HCT116 (cell line): ENCODE measurements around the gene PRDX3. TPM values are rescaled to one million over a fixed set of nuclear protein-coding genes. Genes with fewer than 3 reads are reported as not detected.

ENCODE experiments used
- ATAC-seq: fragments of 200-7000 bp; cut with Tn5 transposase; 2 replicates; pipeline ENCODE4 v1.9.1; 2020; ENCODE audit warnings: mild to moderate bottlenecking, moderate library complexity
- BruUV-seq: library from RNA; stranded (reverse); fragments of 400-500 nt; replicated peaks from 2 replicates; lab custom pipeline; 2021; lab: Mats Ljungman, UMichigan
- CTCF ChIA-PET: fragments of 300-600 bp; sonication (Branson Sonifier 250); formaldehyde crosslinking; loops from one replicate; lab custom pipeline; 2021; ENCODE audit warnings: antibody characterized with exemption; lab: Charles Lee
- POLR2A ChIA-PET: fragments of 300-600, 350-600 bp; sonication (Branson Sonifier 250); formaldehyde crosslinking; loops from one replicate; lab custom pipeline; 2021; ENCODE audit warnings: antibody characterized with exemption; lab: Charles Lee
- RAD21 ChIA-PET, 2 experiments: fragments of 300-600 bp; sonication (Branson Sonifier 250); formaldehyde crosslinking; loops; one replicate each; lab custom pipeline; 2023; ENCODE audit warnings: low total read pairs in 2 of 2; ENCODE audit not compliant: uncharacterized antibody in 2 of 2, unreplicated experiment in 2 of 2, low non-redundant PET in 1 of 2; lab: Charles Lee
- DNase-seq: peaks from one replicate; pipeline ENCODE4 v3.0.0-alpha.2; 2010; ENCODE audit warnings: low read depth, low spot score
- H2AFZ ChIP-seq: fragments of 200-600 bp; shearing (Covaris generic), sonication (generic); 2 replicates; pipeline ENCODE4 v1.6.1; 2017; ENCODE audit warnings: low read depth, mixed run types, mixed read lengths, antibody characterized with exemption, low read length; ENCODE audit not compliant: poor library complexity, severe bottlenecking
- H3K27ac ChIP-seq: 2 replicates; pipeline ENCODE4 v1.5.1; 2012; ENCODE audit warnings: low read depth, low read length
- H3K27me3 ChIP-seq: fragments of 200-600 bp; sonication (generic); 2 replicates; pipeline ENCODE4 v1.6.1; 2016; ENCODE audit warnings: mixed run types, low read length, mixed read lengths; ENCODE audit not compliant: insufficient read depth
- H3K36me3 ChIP-seq, 2 experiments: fragments of 200-500 bp in 1 of 2; fragments of 200-600 bp in 1 of 2; sonication (Bioruptor generic) in 1 of 2; sonication (generic) in 1 of 2; 2 replicates each; pipeline versions ENCODE4 v1.5.1 to v1.6.1; 2014 to 2016; ENCODE audit warnings: low read length in 2 of 2, inconsistent platforms in 1 of 2, mixed read lengths in 1 of 2, mixed run types in 1 of 2; ENCODE audit not compliant: insufficient read depth in 2 of 2, control insufficient read depth in 1 of 2
- H3K4me1 ChIP-seq, 2 experiments: fragments of 200-600 bp in 1 of 2; sonication (generic) in 1 of 2; 2 replicates each; pipeline versions ENCODE4 v1.5.1 to v1.6.1; 2012 to 2017; ENCODE audit warnings: low read length in 2 of 2, inconsistent platforms in 1 of 2, mild to moderate bottlenecking in 1 of 2, mixed read lengths in 1 of 2, mixed run types in 1 of 2, moderate library complexity in 1 of 2; ENCODE audit not compliant: insufficient read depth in 2 of 2, control insufficient read depth in 1 of 2
- H3K4me2 ChIP-seq: fragments of 200-600 bp; sonication (generic); 2 replicates; pipeline ENCODE4 v1.6.1; 2017; ENCODE audit warnings: mixed run types, low read length, mixed read lengths
- H3K4me3 ChIP-seq, 2 experiments: fragments of 200-600 bp in 1 of 2; sonication (generic) in 1 of 2; replicated peaks in 1 of 2; 2 replicates each; pipeline ENCODE4 v1.5.1; 2011 to 2016; ENCODE audit warnings: low read length in 2 of 2, control low read depth in 1 of 2, low read depth in 1 of 2, mild to moderate bottlenecking in 1 of 2, mixed read lengths in 1 of 2, mixed run types in 1 of 2
- H3K79me2 ChIP-seq: fragments of 200-600 bp; sonication (generic); 2 replicates; pipeline ENCODE4 v1.6.1; 2017; ENCODE audit warnings: mild to moderate bottlenecking, mixed run types, low read length, moderate library complexity, mixed read lengths; ENCODE audit not compliant: insufficient read depth
- H3K9ac ChIP-seq: fragments of 200-600 bp; sonication (generic); 2 replicates; pipeline ENCODE4 v1.6.1; 2016; ENCODE audit warnings: low read length, mixed read lengths
- H3K9me2 ChIP-seq: fragments of 200-600 bp; sonication (generic), shearing (Covaris generic); 2 replicates; pipeline ENCODE4 v1.6.1; 2017; ENCODE audit warnings: mixed run types, mild to moderate bottlenecking, moderate library complexity; ENCODE audit not compliant: insufficient read depth
- H3K9me3 ChIP-seq, 2 experiments: fragments of 200-500 bp in 1 of 2; fragments of 200-600 bp in 1 of 2; sonication (Bioruptor generic) in 1 of 2; sonication (generic) in 1 of 2; 2 replicates each; pipeline ENCODE4 v1.6.1; 2014 to 2017; ENCODE audit warnings: low read length in 2 of 2, mixed read lengths in 2 of 2, inconsistent platforms in 1 of 2, low read depth in 1 of 2, mild to moderate bottlenecking in 1 of 2, mixed run types in 1 of 2, moderate library complexity in 1 of 2; ENCODE audit not compliant: control insufficient read depth in 1 of 2, insufficient read depth in 1 of 2
- H4K20me1 ChIP-seq: fragments of 200-600 bp; sonication (generic), shearing (Covaris generic); 2 replicates; pipeline ENCODE4 v1.6.1; 2017; ENCODE audit warnings: mixed run types, mild to moderate bottlenecking, moderate library complexity; ENCODE audit not compliant: insufficient read depth
- ELF1 ChIP-seq: IDR thresholded peaks from 2 replicates; pipeline ENCODE4 v1.6.1; 2012; ENCODE audit warnings: low read depth, borderline replicate concordance
- FOSL1 ChIP-seq: IDR thresholded peaks from 2 replicates; pipeline ENCODE4 v1.6.1; 2012; ENCODE audit warnings: low read depth
- SP1 ChIP-seq: IDR thresholded peaks from 2 replicates; pipeline ENCODE4 v1.6.1; 2012; ENCODE audit warnings: low read depth
- intact Hi-C: fragments of 100-400 bp; cut with micrococcal nuclease; formaldehyde crosslinking; loops from 2 replicates; pipeline ENCODE4 v1.10.0; 2022
- total RNA-seq: library from RNA; stranded (reverse); gene quantifications from one replicate; pipeline ENCODE4 v1.2.1, GENCODE V29; 2021; ENCODE audit not compliant: unreplicated experiment
- TF ChIP-seq, protein P1 (sequence below): IDR thresholded peaks from 2 replicates; pipeline ENCODE4 v1.6.1; 2012; ENCODE audit warnings: low read depth
- TF ChIP-seq, protein P2 (sequence below), 3 experiments: fragments of 200-600 bp in 1 of 3; sonication (generic) in 1 of 3; IDR thresholded peaks in 2 of 3; conservative IDR thresholded peaks in 1 of 3; 2 replicates each; pipeline ENCODE4 v1.5.1; 2012 to 2017; ENCODE audit warnings: low read depth in 2 of 3, low read length in 2 of 3, antibody characterized with exemption in 1 of 3, borderline replicate concordance in 1 of 3, control low read depth in 1 of 3, mild to moderate bottlenecking in 1 of 3, mixed read lengths in 1 of 3, mixed run types in 1 of 3, moderate library complexity in 1 of 3; ENCODE audit not compliant: insufficient read depth in 1 of 3

Gene PRDX3
- total RNA-seq, 1 experiment from 2014 or later: 281 TPM

DNA sequence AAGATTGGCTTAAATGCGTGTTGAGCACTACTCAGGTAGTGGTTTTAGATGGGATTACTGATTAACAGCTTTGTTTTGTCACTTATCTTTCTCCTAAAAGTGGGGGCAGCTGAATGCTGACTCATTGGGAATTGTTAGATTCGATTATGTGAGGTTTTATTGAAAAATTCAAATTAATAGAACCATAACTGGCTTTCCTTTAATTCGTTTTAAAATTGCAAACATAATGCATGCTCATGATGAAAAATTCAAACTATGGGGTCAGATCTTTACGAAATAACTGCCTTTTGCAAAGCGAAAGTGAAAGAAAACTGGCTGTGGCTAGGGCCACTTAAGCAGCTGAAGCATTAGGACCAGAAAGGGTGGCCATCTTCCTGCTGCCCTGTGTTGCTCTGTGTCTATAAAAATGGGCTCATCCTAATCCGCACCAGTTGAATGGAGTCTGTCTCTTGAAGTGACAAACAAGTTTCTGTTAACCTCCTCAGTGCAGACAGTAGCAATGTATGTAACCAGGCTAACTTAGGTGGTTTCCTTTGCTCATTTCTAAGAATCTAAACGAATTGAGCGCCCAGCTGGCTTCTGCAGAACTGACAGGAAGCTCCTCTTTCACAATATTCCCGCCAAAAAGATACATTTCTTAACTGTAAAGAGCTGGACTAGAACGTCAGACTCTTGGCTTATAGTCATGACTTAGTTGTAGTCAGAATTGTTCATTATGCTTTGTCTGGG, 46.9 kb downstream of the PRDX3 start:
- no peak overlapping the region for H3K27ac ChIP-seq
- ChIA-PET RAD21 (no interaction called here), CTCF (no interaction called here), POLR2A (no interaction called here)
- no peaks in the 10 kb centered on the region for H3K79me2 ChIP-seq
- H2AFZ ChIP-seq: no peak overlapping the region
- TF ChIP-seq, protein P1, sequence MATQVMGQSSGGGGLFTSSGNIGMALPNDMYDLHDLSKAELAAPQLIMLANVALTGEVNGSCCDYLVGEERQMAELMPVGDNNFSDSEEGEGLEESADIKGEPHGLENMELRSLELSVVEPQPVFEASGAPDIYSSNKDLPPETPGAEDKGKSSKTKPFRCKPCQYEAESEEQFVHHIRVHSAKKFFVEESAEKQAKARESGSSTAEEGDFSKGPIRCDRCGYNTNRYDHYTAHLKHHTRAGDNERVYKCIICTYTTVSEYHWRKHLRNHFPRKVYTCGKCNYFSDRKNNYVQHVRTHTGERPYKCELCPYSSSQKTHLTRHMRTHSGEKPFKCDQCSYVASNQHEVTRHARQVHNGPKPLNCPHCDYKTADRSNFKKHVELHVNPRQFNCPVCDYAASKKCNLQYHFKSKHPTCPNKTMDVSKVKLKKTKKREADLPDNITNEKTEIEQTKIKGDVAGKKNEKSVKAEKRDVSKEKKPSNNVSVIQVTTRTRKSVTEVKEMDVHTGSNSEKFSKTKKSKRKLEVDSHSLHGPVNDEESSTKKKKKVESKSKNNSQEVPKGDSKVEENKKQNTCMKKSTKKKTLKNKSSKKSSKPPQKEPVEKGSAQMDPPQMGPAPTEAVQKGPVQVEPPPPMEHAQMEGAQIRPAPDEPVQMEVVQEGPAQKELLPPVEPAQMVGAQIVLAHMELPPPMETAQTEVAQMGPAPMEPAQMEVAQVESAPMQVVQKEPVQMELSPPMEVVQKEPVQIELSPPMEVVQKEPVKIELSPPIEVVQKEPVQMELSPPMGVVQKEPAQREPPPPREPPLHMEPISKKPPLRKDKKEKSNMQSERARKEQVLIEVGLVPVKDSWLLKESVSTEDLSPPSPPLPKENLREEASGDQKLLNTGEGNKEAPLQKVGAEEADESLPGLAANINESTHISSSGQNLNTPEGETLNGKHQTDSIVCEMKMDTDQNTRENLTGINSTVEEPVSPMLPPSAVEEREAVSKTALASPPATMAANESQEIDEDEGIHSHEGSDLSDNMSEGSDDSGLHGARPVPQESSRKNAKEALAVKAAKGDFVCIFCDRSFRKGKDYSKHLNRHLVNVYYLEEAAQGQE: no peak
- TF ChIP-seq FOSL1: no peak
- TF ChIP-seq, protein P2, sequence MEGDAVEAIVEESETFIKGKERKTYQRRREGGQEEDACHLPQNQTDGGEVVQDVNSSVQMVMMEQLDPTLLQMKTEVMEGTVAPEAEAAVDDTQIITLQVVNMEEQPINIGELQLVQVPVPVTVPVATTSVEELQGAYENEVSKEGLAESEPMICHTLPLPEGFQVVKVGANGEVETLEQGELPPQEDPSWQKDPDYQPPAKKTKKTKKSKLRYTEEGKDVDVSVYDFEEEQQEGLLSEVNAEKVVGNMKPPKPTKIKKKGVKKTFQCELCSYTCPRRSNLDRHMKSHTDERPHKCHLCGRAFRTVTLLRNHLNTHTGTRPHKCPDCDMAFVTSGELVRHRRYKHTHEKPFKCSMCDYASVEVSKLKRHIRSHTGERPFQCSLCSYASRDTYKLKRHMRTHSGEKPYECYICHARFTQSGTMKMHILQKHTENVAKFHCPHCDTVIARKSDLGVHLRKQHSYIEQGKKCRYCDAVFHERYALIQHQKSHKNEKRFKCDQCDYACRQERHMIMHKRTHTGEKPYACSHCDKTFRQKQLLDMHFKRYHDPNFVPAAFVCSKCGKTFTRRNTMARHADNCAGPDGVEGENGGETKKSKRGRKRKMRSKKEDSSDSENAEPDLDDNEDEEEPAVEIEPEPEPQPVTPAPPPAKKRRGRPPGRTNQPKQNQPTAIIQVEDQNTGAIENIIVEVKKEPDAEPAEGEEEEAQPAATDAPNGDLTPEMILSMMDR (IDR thresholded peaks at IDR 0.05 in 2 of 3, conservative IDR thresholded peaks at IDR 0.05 in 1 of 3; ENCODE audit: borderline replicate concordance in 1 of 3, insufficient read depth in 1 of 3, low read depth in 2 of 3, low read length in 2 of 3): no peak
- no peak for TF ChIP-seq SP1
- no peak for TF ChIP-seq ELF1
- intact Hi-C loops: no loop called here
- H4K20me1 ChIP-seq: no peaks in the 10 kb centered on the region
- no peak overlapping the region for H3K4me3 ChIP-seq
- ATAC-seq (no peak), DNase-seq (no peak)
- peak overlapping the region; percentile 10; the same call in 1 of the 2 replicates for H3K9ac ChIP-seq
- H3K27me3 ChIP-seq: no peaks in the 10 kb centered on the region
- H3K4me1 ChIP-seq: peaks cover 0 to 6% of the 10 kb centered on the region in 2 experiments; a peak in 1 of 4 replicates
- no peaks in the 10 kb centered on the region for H3K9me3 ChIP-seq
- peak overlapping the region; percentile 27 for H3K4me2 ChIP-seq
- H3K9me2 ChIP-seq: no peaks in the 10 kb centered on the region
- peaks cover 16 to 25% of the 10 kb centered on the region in 2 experiments for H3K36me3 ChIP-seq
- BruUV-seq: no TSS peak
